ENCODE data around the gene CENPU. TPM values are rescaled to one million over a fixed set of nuclear protein-coding genes. Genes with fewer than 3 reads are reported as not detected.

CENPU gene
- total and polyA plus RNA-seq, 8 donors = 0.60 to 2.9 (median 1.1) TPM

DNA sequence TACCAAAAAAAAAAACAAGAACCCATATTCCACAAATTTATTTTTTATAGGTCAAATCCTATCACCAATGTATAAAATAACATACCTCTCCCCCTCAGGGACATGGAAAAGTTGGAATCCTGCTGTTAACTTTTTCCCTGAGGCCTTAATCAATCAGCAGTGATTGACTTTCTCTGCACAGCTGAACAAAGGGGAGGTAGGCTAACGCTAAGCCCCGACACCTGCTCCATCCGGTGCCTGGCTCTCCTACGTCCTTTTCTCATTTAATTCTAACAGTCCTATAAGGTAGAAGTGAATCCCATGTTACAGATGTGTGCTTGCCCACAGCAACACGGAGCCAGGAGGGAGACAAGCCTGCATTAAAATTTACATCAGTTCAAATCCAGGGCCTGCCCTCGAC is 2.8 kb downstream of the CENPU start:
- H3K27ac ChIP-seq = no peak overlapping the region
- FAIRE-seq (no peak), ATAC-seq (no peak), DNase-seq (no peak)
- intact Hi-C loops (cut with DNase I) = no loop called here
- TF ChIP-seq, protein P1, sequence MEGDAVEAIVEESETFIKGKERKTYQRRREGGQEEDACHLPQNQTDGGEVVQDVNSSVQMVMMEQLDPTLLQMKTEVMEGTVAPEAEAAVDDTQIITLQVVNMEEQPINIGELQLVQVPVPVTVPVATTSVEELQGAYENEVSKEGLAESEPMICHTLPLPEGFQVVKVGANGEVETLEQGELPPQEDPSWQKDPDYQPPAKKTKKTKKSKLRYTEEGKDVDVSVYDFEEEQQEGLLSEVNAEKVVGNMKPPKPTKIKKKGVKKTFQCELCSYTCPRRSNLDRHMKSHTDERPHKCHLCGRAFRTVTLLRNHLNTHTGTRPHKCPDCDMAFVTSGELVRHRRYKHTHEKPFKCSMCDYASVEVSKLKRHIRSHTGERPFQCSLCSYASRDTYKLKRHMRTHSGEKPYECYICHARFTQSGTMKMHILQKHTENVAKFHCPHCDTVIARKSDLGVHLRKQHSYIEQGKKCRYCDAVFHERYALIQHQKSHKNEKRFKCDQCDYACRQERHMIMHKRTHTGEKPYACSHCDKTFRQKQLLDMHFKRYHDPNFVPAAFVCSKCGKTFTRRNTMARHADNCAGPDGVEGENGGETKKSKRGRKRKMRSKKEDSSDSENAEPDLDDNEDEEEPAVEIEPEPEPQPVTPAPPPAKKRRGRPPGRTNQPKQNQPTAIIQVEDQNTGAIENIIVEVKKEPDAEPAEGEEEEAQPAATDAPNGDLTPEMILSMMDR (IDR thresholded peaks at IDR 0.05) = no peak
- H3K36me3 ChIP-seq = no peaks in the 10 kb centered on the region
- no peaks in the 10 kb centered on the region for H3K9me3 ChIP-seq
- no peaks in the 10 kb centered on the region for H3K27me3 ChIP-seq
- 71 to 75% methylated on average over 6 of the region's 6 CpGs for WGBS, 2 donors
- H3K4me3 ChIP-seq = no peak overlapping the region
- H3K4me1 ChIP-seq = peaks cover 0 to 5% (median 3%) of the 10 kb centered on the region in 3 donors

DNA sequence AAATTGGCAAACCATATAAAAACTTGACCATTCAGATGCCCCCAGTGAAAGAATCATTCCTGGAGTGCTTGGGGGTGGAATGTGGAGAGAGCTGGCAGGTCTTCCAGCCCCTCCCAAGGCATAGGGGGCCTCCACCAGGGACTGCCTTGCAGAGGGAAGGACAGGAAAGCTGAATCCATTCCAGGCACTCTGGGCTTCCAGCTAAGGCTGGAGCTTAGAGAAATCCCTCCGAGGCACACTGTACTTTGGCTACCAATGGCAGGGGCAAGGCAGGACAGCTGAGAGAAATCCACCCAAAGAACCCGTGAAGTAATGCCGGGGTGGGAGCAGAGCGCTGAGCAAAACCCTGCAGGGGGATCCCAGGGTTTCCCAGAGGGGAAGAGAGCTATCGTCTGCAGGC is 4.0 kb downstream of the CENPU start:
- TF ChIP-seq, protein P1 (IDR thresholded peaks at IDR 0.05) = no peak
- intact Hi-C loops (cut with DNase I) = no loop called here
- no peak for FAIRE-seq

DNA sequence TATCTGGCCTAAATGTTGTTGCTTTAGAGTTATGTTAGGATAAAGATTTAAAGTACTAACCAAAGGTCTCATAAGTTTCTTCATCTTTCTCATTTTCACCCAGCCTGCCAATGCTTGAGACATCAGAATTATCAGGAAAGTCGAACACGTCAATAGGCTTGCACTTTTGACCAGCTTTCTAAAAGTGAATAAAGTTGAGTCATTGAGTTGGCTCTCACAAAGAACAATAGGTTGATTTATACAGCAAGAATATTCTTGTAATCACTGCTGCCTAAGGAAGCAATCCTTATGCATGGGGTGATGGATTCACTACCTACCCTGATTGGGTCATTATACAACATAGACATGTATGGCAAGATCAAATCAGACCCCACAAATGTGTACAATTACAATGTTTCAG is 5.0 kb downstream of the CENPU start:
- H3K4me1 ChIP-seq = no peaks in the 10 kb centered on the region
- H3K4me3 ChIP-seq = no peak overlapping the region
- FAIRE-seq (no peak), ATAC-seq (no peak), DNase-seq (no peak)
- no peaks in the 10 kb centered on the region for H3K36me3 ChIP-seq
- H3K27me3 ChIP-seq = no peaks in the 10 kb centered on the region
- no peaks in the 10 kb centered on the region for H3K9me3 ChIP-seq
- 82 to 89% methylated on average over 2 of the region's 2 CpGs for WGBS, 2 donors
- no peak overlapping the region for H3K27ac ChIP-seq
- TF ChIP-seq, protein P1 (IDR thresholded peaks at IDR 0.05) = no peak
- intact Hi-C loops (cut with DNase I) = no loop called here

More for the DNA sequence above, 4.0 kb downstream of the CENPU start:
- DNase-seq (no peak), ATAC-seq (no peak)
- WGBS, 2 donors = 79 to 89% methylated on average over 5 of the region's 5 CpGs
- Histone ChIP-seq H3K36me3 (no peaks in the 10 kb centered on the region), H3K4me1 (peaks cover 0 to 4% (median 1%) of the 10 kb centered on the region in 3 donors), H3K27me3 (no peaks in the 10 kb centered on the region), H3K4me3 (no peak overlapping the region), H3K9me3 (no peaks in the 10 kb centered on the region), H3K27ac (no peak overlapping the region)

DNA sequence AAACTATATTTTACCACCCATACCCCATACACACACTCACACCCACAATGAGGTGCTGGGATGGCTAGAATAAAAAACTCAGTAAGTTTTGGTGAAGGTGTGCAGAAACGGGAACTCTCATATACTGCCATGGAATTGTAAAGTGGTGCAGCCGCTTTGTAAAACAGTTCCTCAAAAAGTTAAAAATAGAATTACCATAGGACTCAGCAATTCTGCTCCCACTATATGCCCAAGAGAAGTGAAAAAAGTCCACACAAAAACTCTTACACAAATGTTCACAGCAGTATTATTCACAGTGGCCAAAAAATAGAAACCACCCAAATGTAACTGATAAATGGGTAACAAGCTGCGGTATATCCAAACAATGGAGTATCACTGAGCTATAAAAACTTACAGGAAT is 6.5 kb downstream of the CENPU start:
- H3K36me3 ChIP-seq = no peaks in the 10 kb centered on the region
- no peak overlapping the region for H3K27ac ChIP-seq
- H3K4me1 ChIP-seq = no peaks in the 10 kb centered on the region
- no peak for DNase-seq
- intact Hi-C loops (cut with DNase I) = no loop called here
- no peak for FAIRE-seq
- TF ChIP-seq, protein P1 (IDR thresholded peaks at IDR 0.05) = no peak
- H3K27me3 ChIP-seq = no peaks in the 10 kb centered on the region
- H3K9me3 ChIP-seq = no peaks in the 10 kb centered on the region
- no peak for ATAC-seq
- no peak overlapping the region for H3K4me3 ChIP-seq
- whole genome bisulfite sequencing, 2 donors = 95 to 98% methylated on average over 3 of the region's 3 CpGs

DNA sequence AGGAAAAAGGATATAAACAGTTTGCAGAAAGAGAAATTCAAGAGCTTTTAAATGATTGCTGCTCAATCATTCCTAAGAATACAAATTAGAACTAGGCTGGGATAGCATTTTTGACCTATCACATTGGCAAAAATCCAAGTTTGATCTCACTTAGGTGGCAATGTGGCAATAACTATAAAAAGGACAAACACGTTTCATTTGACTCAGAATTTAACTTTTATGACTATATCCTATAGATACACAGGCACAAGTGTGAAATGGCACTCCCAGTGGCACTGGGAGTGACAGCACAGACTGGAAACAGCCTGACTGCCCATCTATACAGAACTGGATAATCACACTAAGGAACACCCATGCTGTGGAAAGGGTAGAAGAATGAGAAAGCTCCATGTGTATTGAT is 11.1 kb downstream of the CENPU start:
- Histone ChIP-seq H3K27ac (no peak overlapping the region), H3K36me3 (no peaks in the 10 kb centered on the region), H3K27me3 (no peaks in the 10 kb centered on the region), H3K4me3 (no peak overlapping the region), H3K4me1 (no peaks in the 10 kb centered on the region), H3K9me3 (no peaks in the 10 kb centered on the region)
- intact Hi-C loops (cut with DNase I) = no loop called here
- FAIRE-seq (no peak), ATAC-seq (no peak), DNase-seq (no peak)
- WGBS, 2 donors = 81 to 88% methylated on average over 1 of the region's 1 CpG
- TF ChIP-seq, protein P1 (IDR thresholded peaks at IDR 0.05) = no peak

All from pancreas (tissue), 10 donors.